Colonic mucosa (tissue), 4 donors: ENCODE measurements around the gene APH1B. TPM values are rescaled to one million over a fixed set of nuclear protein-coding genes. Genes with fewer than 3 reads are reported as not detected.

Experiments
- DNase-seq: peaks from one replicate; pipeline ENCODE4 v3.0.0-alpha.2; 2020
- H3K27ac ChIP-seq: fragments of 200-600 bp; one replicate; pipeline ENCODE4 v1.8.0; 2021
- H3K27me3 ChIP-seq: fragments of 200-600 bp; one replicate; pipeline ENCODE4 v1.8.0; 2021
- H3K36me3 ChIP-seq: fragments of 200-600 bp; one replicate; pipeline ENCODE4 v1.8.0; 2021
- H3K4me1 ChIP-seq: fragments of 200-600 bp; one replicate; pipeline ENCODE4 v1.8.0; 2021; ENCODE audit warnings: mild to moderate bottlenecking
- H3K4me3 ChIP-seq: fragments of 200-600 bp; one replicate; pipeline ENCODE4 v1.8.0; 2021
- H3K9ac ChIP-seq, 2 donors: one replicate each; pipeline ENCODE4 v1.7.0; 2013; ENCODE audit warnings: control low read depth in 2 of 2, low read depth in 2 of 2, low read length in 2 of 2
- H3K9me3 ChIP-seq: fragments of 200-600 bp; one replicate; pipeline ENCODE4 v1.8.0; 2021
- intact Hi-C: fragments of 100-400 bp; cut with DNase I; formaldehyde crosslinking; loops from one replicate; pipeline ENCODE4 v1.14.1; 2022
- total RNA-seq, 2 donors: library from RNA; stranded (reverse); fragmentation: NEBNext Ultra II Directional in 1 of 2; extraction: Animal tissue kit (Norgen Biotek cat#: 25700) in 1 of 2; gene quantifications; one replicate each; pipeline ENCODE4 v1.2.1, GENCODE V29; 2021
- TF ChIP-seq, protein P1 (sequence below): fragments of 200-600 bp; IDR thresholded peaks from one replicate; pipeline ENCODE4 v1.8.0; 2022; ENCODE audit warnings: antibody characterized with exemption, mild to moderate bottlenecking
- donor health status: healthy.
- donor health status: DM: no; HTN: no; CAD: no.
- donor health status: DM: no; HTN: no; CAD: no.

Gene APH1B
- total RNA-seq, 2 donors from 2014 or later = 5.0 to 8.9 TPM

- intact Hi-C loops = no loop called here
- Histone ChIP-seq H3K27ac (no peak overlapping the region), H3K4me1 (no peaks in the 10 kb centered on the region), H3K27me3 (no peaks in the 10 kb centered on the region), H3K4me3 (no peak overlapping the region), H3K36me3 (no peaks in the 10 kb centered on the region), H3K9me3 (no peaks in the 10 kb centered on the region), H3K9ac (no peak overlapping the region)
- TF ChIP-seq, protein P1, sequence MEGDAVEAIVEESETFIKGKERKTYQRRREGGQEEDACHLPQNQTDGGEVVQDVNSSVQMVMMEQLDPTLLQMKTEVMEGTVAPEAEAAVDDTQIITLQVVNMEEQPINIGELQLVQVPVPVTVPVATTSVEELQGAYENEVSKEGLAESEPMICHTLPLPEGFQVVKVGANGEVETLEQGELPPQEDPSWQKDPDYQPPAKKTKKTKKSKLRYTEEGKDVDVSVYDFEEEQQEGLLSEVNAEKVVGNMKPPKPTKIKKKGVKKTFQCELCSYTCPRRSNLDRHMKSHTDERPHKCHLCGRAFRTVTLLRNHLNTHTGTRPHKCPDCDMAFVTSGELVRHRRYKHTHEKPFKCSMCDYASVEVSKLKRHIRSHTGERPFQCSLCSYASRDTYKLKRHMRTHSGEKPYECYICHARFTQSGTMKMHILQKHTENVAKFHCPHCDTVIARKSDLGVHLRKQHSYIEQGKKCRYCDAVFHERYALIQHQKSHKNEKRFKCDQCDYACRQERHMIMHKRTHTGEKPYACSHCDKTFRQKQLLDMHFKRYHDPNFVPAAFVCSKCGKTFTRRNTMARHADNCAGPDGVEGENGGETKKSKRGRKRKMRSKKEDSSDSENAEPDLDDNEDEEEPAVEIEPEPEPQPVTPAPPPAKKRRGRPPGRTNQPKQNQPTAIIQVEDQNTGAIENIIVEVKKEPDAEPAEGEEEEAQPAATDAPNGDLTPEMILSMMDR = no peak
- no peak for DNase-seq
These were observed 22.4 kb upstream of the APH1B start for GRCh38 chr15:63254991-63255390.

DNA sequence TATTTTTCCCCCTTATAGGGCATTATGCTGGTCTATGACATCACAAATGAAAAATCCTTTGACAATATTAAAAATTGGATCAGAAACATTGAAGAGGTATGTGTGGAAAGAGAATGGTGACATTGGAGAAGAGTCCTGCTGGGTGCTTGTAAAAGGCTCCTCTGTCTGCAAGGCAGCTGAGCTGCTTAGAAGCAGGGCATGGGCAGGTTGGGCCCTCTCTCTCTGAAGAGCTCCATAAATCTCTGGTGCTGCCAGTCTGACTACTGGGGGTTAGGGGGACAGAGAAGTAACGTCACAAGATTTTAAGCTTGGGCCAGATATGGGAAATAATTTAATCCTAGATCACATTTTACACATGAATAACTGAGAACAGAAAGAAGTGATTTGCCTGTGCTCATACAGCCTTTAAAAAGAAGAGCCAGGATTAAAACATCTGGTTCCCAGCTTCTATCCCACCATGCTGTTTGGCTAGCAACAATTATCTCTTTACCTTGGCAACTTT, 21.9 kb upstream of the APH1B start:
- intact Hi-C loops = no loop called here
- TF ChIP-seq, protein P1 = no peak
- Histone ChIP-seq H3K9me3 (no peaks in the 10 kb centered on the region), H3K27me3 (no peaks in the 10 kb centered on the region), H3K4me1 (no peaks in the 10 kb centered on the region), H3K4me3 (no peak overlapping the region), H3K27ac (no peak overlapping the region), H3K9ac (no peak overlapping the region), H3K36me3 (no peaks in the 10 kb centered on the region)
- no peak for DNase-seq

- no peak for DNase-seq
- Histone ChIP-seq H3K9ac (no peak overlapping the region), H3K4me1 (no peaks in the 10 kb centered on the region), H3K9me3 (no peaks in the 10 kb centered on the region), H3K27me3 (no peaks in the 10 kb centered on the region), H3K27ac (no peak overlapping the region), H3K4me3 (no peak overlapping the region), H3K36me3 (no peaks in the 10 kb centered on the region)
- intact Hi-C loops = no loop called here
- TF ChIP-seq, protein P1 = no peak
These were observed 20.8 kb upstream of the APH1B start for GRCh38 chr15:63256433-63257274.

GRCh38 chr15:63258658-63259057, 18.7 kb upstream of the APH1B start:
- Histone ChIP-seq H3K9ac (no peak overlapping the region), H3K4me1 (no peaks in the 10 kb centered on the region), H3K27ac (no peak overlapping the region), H3K4me3 (no peak overlapping the region), H3K27me3 (no peaks in the 10 kb centered on the region), H3K36me3 (no peaks in the 10 kb centered on the region), H3K9me3 (no peaks in the 10 kb centered on the region)
- TF ChIP-seq, protein P1 = no peak
- intact Hi-C loops = no loop called here
- no peak for DNase-seq

DNA sequence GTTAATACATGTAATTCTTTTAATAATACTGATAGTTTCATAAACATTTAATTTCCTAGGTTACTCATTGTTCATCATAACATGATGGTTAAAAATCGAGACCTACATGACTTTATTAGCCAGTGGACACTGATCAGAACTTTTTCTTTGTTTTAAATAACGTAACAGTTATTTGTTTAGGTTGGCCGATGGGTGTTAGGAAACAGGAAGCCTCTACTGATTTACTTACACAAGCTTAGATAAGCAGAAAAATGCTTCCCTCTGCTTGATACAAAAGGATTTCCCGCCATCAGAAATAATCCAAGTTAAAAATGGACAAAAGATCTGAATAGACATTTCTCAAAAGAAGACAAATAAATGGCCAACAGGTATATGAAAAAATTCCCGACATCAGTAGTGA, 16.6 kb upstream of the APH1B start:
- H3K27me3 ChIP-seq = no peaks in the 10 kb centered on the region
- DNase-seq = no peak
- TF ChIP-seq, protein P1 = no peak
- H3K9me3 ChIP-seq = no peaks in the 10 kb centered on the region
- no peak overlapping the region for H3K27ac ChIP-seq
- H3K9ac ChIP-seq = no peak overlapping the region
- intact Hi-C loops = no loop called here
- no peak overlapping the region for H3K4me3 ChIP-seq
- no peaks in the 10 kb centered on the region for H3K4me1 ChIP-seq
- H3K36me3 ChIP-seq = no peaks in the 10 kb centered on the region
